HPDE6-E6E7 (cell line): Measurements from ENCODE around the gene CIBAR2.

ENCODE experiments used
- DNase-seq: peaks from one replicate; pipeline ENCODE4 v3.0.0; 2011; ENCODE audit warnings: missing footprints; ENCODE audit errors: extremely low spot score

CIBAR2 gene

DNA sequence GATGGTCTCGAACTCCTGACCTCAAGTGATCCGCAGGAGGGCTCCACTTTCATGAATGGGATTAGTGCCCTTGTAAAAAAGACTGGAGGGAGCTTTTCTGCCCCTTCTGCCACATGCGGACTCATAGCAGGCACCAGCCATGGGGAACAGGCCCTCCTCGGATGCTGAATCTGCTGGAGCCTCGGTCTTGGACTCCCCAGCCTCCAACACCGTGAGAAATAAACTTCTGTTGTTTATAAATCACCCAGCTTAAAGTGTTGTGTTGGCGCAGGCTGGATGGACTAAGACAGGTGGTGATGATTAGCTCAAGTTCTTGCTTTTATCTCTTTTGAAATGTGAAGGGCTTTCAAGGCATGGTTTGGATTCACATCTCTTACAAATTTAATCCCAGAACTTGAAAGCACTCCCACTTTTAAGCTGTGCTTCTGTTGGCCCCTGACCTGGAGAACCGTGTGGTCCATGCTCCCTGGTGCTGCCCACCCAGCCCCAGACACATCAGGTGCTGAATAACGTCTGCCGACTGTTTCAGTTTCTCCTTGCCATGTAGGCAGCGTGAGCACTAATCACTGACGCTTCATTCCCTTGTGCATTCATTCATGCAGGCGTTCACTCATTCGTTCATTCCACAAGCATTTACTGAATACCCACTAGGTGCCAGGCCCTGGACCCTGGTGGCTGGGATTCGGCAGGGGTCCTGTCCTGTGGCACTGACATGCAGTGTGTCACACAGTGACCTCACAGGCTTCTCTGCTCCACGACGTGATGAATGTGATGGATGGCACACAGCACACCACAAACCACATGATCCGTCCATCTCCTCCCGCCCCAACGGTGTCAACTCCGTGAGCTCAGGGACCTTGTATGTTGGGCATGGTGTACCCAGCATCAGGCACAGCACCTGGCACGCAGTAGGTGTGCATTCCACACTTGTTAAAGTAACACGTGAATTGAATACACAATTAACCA is 8.9 kb downstream of the CIBAR2 start:
- DNase-seq: no peak

DNA sequence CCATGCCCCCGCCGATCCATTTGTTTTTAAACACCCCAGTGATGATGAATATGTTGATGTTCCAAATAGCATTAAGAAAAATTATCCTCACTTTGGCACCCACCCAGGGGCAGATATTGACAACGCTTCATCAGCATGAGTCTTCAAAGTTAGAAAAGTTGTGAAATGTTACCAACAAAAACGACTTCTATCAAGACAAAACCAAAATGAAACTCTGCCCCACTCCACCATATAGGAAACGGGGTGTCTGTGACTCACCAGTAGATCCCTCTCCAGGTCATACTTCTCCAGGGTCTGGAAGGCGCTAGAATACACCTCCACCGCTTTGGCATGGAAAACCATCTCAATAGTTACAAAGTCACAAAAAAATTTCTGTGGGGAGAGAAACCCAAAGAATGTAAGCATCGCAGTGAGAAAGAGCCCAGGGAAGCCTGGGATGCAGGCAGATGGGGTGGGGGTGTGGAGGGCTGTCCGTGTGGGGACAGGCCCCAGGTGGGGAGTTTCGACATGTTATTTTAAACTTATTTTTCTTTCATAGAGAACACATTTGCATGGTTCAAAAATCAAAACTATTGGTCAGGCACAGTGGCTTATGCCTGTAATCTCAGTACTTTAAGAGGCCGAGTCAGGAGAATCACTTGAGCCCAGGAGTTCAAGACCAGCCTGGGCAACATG is 10.2 kb downstream of the CIBAR2 start:
- no peak for DNase-seq

DNA sequence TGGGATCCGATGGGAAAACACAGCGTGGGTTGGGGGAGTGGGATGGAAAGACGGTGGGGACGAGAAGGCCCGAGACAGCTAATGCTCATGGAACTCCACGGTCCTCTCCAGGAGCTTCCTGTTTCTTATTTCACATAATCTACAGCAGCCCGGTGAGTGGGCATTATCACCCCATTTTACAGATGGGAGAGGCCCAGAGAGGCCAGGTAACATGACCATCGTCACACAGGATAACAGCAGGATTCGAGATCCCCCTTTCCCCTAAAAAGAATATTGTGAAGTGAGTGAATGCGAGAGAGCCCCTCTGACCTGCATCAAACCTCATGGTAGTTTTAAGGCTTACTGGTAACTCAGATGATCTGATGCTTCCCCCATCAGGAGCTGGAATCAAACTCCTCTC is 12.0 kb downstream of the CIBAR2 start:
- no peak for DNase-seq

DNA sequence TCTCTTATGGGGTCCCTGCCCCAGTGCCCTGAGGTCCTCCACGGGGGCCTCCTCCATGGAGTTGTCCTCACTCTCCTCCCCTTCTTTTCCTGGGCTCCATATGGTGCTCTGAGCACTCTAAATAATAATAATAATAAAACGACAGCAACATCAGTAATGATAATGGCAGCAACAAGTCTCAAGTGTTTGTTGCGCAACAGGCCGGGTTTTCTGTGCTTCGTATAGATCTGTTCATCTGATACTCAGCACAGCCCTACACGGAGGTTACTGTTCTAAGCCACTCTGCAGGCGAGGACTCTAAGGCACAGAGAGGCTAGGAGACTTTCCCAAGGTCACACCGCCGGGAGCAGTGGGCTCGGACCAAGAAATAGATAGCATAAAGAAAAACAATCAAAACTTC is 13.7 kb downstream of the CIBAR2 start:
- DNase-seq: no peak

DNA sequence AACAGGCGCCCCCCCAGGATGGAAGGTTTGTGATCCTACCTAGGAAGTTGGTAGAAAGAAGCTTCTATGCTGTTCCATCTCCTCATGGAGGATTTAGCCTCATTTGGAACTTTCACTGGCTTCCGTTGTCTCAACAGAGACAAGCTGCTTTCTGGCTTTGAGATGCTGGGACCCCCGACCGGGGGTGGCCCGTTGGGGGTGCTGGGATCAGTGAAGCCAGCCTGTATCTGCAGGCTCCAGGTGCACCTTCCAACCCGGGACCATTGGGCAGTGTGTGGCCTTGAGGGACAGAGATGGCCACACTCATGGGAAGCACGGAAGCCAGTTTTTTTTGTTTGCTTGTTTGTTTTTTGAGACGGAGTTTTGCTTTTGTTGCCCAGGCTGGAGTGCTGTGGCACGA is 15.4 kb downstream of the CIBAR2 start:
- no peak for DNase-seq

DNA sequence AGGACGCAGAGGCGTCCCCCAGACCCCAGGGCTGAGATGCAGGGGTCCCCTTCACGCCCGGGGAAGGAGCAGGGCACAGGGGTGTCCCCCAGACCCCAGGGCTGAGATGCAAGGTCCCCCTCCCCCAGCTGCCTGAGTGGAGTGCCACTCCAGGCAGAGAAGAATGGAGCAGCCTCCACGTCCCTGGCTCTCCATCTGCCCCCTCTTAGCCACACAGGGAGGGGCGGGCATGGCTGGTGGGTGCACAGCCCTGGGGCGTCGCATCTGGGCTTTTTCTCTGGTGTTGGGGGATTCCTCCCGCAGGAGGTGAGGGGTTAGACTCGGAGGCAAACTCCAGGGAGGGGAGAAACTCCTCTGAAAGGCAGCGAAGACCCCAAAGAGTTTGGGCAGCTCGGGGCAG is 17.5 kb downstream of the CIBAR2 start:
- no peak for DNase-seq

DNA sequence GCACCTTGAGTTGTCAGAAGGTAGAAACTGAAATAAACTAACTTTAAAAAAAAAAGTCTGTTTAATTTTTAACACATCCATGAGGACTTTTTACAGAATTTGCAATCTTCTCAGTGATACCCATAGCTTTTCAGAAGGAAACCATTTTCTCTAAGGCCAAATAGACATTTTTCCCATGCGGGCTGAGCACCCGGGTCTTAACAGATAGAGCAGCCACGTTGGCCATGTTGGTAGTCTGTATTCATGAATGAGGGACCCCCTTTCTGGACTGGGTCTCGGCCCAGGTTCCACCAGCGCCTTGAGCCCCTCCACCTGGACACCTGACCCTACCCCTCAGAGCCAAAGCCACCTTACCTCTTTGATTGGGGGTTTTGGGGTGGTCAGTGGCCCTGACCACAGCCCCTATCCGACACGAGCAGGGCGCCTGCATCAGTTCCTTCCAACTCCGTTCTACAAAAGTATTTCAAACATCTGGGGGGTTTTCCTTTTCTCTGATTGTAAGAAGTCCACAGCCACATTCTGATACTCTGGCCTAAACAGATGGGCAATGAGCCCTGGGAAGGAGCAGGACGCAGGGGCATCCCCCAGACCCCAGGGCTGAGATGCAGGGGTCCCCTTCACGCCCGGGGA is 18.0 kb downstream of the CIBAR2 start:
- DNase-seq: no peak

DNA sequence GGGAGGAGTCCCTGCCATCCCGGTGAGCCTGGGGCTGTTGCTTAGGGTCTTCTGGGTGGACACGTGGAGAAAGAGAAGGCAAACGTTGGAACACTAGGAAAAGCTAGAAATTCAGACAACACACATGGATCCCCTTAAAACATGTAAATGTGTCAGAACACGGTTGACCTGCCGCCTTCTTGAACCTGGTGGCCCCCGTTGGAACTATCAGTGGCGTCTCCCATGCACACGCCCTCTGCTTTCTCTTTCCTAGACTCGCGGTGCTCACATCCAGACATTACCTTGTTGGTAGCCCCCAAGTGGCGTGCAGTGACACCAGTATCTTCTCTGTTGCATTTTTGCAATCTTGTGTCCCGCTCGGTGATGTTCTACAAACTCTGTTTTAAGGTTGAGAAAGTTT is 18.6 kb downstream of the CIBAR2 start:
- no peak for DNase-seq

DNA sequence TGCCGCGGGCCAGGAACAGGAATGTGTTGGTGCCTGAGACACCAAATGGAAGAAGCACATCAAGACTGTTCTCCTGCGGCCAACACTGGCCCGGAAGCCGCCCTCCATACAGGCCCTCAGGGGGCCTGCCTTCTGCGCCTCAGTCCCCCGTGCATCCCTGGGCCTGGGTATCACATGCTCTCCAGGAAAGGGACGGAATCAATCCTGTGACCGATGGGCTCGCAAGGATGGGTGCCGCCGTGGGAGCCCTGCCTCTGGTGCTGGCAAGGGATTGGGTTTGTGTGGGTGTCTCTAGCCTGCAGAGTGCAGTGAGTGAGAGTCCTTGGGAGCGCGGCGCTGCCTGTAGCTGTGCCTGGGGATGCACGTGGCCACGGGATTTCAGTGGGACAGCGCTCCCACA is 19.4 kb downstream of the CIBAR2 start:
- no peak for DNase-seq

DNA sequence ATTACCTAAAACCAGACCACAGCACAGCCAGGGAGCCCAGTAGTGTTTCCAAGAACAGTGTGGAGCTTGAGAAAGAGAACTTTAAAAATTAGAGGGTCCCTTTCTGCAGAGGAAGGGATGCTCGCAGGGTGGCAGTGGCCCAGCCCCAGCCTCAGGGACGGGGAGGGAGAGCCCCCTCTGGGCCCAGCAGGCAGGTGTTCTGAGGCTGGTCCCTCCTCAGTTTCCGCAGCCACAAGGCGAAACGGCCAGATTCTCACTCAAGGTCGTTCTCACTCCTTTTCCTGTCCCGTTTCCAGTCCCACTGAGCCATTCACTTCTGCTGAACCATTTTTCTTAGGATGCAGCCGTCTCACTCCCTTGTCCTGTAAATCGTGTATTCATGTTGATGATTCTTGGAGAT is 20.0 kb downstream of the CIBAR2 start:
- no peak for DNase-seq

DNA sequence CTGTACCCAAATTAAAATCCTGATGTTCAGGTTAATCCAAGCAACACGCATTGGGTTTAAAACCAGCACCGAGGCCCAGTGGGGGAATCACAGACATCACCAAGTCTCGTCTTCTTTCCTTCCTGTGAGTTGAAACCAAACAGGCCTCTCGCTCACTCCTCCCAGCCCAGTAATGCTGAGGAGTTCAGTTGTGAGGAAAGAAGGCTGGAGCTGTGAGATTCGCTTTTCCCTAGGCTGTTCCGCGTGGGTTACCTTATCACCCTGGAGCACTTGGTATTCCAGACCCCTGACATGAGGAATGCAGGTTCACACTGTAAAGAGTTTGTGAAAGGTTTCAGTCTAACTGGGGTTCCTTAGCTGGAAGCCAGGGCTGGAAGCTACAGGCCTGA is 20.8 kb downstream of the CIBAR2 start:
- no peak for DNase-seq

DNA sequence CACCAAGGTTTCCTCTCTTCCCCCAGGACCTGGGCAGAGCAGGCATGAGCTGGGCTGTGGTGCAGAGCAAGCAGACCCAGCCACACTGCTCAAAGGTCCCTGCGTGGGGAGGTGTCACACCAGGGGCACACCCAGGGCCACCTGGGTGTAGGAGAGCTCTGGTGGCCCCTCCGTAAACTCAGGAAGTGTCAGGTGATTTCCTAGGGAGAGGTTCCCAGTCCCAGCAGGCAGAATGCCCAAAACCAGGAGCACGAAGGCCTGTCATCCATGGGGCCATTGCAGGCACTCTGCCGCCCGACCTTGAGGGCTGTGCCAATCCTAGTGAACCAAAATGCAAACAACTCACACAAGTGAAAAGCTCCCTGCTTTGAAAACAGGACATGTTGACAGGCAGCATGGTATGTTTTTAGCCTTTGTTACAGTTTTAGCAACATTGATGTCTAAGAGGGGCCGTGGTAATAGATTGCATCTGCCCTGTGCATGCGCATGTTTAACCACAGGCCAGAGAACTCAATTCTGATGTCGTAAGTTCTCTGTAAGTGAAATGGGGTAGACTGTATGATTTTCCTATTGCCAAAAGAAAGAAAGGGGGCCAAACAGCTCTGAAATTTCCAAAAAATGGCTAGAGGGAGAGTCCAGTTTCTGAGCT is 21.3 kb downstream of the CIBAR2 start:
- DNase-seq: no peak

DNA sequence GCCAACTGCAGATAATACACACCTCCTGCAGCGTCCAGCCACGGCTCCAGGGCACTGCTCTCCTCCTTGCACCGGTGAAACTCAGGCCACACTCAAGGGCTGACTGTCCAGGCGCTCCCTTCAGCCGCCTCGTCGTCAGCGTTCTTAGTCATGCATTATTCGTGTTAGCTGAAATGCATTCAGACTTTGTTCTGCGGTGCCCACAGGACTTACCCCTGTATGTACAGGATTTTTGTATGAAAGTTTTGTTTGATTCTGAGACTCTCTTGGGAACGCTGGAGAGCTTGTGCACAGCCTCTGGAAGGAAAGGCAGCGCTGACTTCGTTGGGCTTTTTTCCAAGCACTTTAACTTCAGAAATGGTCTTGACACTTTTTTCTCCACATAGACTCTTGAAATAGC is 22.1 kb downstream of the CIBAR2 start:
- peak; percentile 77 for DNase-seq

DNA sequence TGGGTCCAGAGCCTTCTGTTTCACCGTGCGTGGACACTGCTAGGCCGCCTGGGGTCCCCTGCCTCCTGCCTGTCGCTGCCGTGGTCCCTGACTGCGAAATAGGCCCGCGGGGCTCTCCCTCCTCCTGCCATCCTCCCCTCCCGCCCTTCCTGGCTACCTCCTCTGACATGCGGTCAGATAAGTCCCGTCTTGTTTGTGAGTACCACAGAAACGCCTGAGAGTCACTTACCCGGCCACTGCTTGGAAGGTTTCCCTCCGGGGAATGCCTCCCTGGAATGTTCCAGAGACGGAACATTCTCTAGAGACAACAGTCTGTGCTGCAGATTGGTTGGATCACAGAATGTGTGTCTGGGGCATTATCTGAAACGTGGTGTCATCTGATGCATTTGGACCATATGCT is 22.7 kb downstream of the CIBAR2 start:
- peak; percentile 76 for DNase-seq

DNA sequence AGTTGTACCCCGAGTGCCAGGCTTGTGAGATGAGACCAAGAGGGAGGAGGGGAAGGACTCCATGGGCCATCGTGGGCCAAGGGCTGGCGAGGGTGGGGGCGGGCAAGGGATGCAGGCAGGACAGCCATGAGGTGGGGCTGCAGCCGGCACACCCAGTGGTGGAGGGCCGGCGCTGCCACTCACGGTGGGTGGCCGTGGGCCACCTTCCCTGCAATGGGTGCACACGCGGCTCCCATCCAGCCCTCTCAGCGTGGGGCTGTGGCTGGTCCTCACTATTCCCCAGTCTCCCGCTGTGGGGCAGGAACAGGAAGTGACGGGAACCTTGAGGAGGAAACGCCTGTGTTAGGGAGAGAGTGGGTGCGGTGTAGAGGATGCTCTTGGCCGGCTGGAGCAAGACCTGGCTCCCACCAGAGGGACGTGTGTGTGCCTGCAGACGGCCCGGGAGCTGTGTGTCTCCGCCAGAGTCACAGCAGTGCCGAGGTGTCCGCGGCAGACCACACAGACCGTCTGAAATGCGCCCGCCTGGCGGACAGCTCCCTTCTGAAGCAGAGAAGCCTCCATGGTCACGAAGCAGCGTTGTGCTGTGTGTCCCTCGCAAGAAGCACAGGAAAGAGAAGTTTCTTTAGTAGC is 23.6 kb downstream of the CIBAR2 start:
- DNase-seq: no peak

DNA sequence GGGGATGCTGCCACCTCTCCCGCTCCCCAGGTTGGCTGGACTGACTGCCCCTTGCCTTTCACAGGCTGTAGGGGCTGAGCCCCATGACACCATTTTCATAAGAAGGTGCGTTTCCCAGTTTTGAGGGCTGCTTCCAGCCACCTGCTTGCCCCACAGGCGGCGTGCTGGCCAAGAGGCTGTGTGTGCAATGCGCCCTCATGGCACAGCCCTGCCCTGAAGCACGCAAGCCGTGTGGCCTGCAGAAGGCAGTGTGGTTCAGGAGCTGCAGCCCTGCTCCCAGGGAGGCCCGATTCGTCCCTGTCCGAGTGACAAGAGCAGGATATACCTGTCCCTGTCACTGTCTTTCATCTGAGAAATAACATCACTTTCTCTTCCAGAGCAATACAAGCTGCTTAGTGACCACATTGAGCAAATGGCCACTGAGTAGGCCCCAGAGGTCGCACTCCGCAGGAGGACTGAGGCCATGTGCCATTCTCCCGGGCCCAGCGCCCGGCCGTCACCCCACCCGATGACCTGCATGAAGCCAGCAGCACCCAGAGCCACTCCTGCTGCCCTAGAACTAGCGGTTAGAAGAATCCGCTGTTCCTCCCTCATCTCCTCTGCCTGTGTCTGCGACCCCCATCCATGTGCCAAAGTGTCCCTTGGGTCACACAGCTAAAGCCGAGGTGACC is 24.2 kb downstream of the CIBAR2 start:
- DNase-seq: no peak

DNA sequence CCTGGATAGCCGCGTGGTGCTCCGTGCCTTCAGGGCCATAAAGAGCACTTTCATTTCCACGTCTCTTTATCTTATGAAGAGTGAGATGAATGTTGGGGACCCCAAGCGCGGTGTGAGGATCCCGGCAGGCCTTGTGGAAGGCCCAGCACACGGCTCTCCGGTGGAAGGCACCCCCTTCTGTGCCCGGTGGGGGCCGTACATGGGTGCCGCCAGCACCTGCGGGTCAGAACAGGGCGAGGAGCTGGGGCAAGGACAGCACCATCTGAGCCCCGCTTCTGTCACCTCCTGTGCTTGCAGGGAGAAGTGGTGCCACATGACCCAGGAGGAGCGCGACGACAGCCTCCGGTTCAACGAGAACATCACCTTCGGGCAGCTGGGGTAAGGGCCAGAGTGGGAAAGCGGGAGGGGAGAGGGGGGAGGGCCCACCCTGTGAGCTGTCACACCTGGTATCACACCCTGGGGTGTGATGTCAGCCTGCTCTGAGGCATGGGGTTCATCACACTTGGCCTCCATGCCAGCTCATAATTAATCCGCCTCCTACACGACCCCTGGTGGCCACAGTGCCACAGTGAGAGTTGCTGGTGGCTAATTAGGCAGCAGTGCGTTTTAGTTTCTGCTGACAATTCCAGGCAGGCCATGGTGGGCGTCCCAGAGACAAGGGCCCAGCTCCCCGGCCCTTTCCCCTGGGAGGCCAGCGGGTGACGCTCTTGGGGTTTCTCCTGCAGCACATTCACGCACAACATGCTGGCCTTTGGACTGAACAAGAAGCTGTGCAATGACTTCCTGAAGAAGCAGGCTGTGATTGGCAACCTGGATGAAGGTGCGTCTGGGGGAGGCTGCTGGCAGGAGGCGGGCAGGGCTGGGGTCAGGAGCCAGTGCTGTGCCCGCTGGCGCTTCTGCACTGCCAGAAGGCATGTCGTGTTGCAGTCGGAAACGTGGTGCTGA is 25.7 kb downstream of the CIBAR2 start:
- DNase-seq: peak; percentile 91

DNA sequence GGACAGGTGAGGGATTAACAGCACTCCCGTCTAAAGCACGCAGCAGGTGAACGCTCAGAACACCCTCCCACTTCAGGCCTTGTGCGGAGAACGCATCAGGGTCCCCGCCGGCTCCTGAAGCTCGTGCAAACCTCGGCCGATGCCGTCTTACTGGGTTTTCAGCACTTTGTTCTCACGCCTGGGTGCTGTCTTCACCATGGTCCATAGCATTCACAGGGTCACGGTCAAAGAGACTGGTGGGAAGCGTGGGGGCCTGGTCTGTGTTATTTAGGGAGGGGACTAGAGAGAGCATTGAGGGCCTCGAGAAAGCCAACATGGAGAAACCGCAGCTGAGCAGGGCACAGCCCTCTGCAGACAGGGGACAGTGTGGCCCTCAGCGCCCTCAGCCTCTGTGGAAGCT is 26.6 kb downstream of the CIBAR2 start:
- no peak for DNase-seq

DNA sequence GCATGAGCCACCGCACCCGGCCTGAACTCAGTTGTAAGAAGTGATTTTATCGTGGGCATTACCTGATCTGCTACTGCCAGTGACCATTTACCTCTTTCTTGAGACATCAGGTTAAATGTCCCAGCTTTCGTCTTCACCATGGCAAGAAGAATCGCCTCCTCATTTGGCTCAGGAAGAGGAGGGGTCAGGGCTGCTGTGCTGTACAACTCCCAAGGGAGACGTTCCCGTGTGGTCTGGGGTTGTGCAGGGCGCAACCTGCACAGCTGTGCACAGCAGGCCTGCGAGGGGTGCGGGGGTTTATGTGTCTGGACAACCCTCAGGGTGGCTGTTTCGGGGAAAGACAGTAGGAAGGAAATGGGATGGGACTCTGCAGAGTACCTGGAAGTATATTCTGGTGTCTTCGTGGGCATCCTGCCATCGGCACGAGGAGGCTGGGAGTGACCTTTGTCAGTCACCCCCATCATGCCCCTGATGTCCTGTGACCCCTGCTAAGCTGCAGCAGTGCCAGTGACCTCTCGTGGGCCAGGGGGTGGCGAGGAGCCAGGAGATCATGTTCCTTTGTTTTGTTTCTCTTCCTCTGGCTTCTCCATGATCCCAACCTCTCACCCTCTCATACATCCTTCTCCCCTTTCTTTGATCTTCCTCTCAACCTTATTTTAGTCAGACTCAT is 27.3 kb downstream of the CIBAR2 start:
- no peak for DNase-seq
